GM18502 (cell line): Measurements from ENCODE around the gene ATRNL1.
"Not testable (repeated sequence)": the region's sequence is repeated elsewhere in the genome, so short reads cannot be mapped to it uniquely, and the experiment has no call there.

ENCODE experiments used
- ATAC-seq: cut with Tn5 transposase; IDR thresholded peaks from one replicate; pipeline ENCODE4 v1.9.1; 2021; ENCODE audit warnings: mild to moderate bottlenecking; ENCODE audit not compliant: unreplicated experiment, poor library complexity

ATRNL1 gene

GRCh38 chr10:115814542-115814941 is 721.4 kb downstream of the ATRNL1 start:
- no peak for ATAC-seq

- no peak for ATAC-seq
Measured at GRCh38 chr10:115818012-115818411, 724.8 kb downstream of the ATRNL1 start.

GRCh38 chr10:115826396-115826795 is 733.2 kb downstream of the ATRNL1 start:
- no peak for ATAC-seq

- no peak for ATAC-seq
Measured at GRCh38 chr10:115827231-115828009, 734.3 kb downstream of the ATRNL1 start.

GRCh38 chr10:115828182-115828581 is 735.0 kb downstream of the ATRNL1 start:
- not testable (repeated sequence) for ATAC-seq

GRCh38 chr10:115829521-115830205 is 736.5 kb downstream of the ATRNL1 start:
- no peak for ATAC-seq

- ATAC-seq = no peak
Measured at GRCh38 chr10:115830265-115830970, 737.3 kb downstream of the ATRNL1 start.

- ATAC-seq = no peak
Measured at GRCh38 chr10:115831016-115831415, 737.9 kb downstream of the ATRNL1 start.

GRCh38 chr10:115833119-115833518 is 740.0 kb downstream of the ATRNL1 start:
- no peak for ATAC-seq

GRCh38 chr10:115844591-115844990 is 751.4 kb downstream of the ATRNL1 start:
- ATAC-seq = no peak

- ATAC-seq = no peak
Measured at GRCh38 chr10:115845921-115846320, 752.8 kb downstream of the ATRNL1 start.

GRCh38 chr10:115846528-115846927 is 753.4 kb downstream of the ATRNL1 start:
- ATAC-seq = no peak

GRCh38 chr10:115849197-115849596 is 756.0 kb downstream of the ATRNL1 start:
- ATAC-seq = no peak

GRCh38 chr10:115850666-115851065 is 757.5 kb downstream of the ATRNL1 start:
- ATAC-seq = no peak

GRCh38 chr10:115851695-115852094 is 758.5 kb downstream of the ATRNL1 start:
- ATAC-seq = no peak

- ATAC-seq = no peak
Measured at GRCh38 chr10:115854740-115855435, 761.7 kb downstream of the ATRNL1 start.

GRCh38 chr10:115856580-115856979 is 763.4 kb downstream of the ATRNL1 start:
- ATAC-seq = no peak

- no peak for ATAC-seq
Measured at GRCh38 chr10:115857856-115858255, 764.7 kb downstream of the ATRNL1 start.

- no peak for ATAC-seq
Measured at GRCh38 chr10:115860182-115861107, 767.3 kb downstream of the ATRNL1 start.
